ENCODE data around the gene INPP5D.

Gene INPP5D

DNA sequence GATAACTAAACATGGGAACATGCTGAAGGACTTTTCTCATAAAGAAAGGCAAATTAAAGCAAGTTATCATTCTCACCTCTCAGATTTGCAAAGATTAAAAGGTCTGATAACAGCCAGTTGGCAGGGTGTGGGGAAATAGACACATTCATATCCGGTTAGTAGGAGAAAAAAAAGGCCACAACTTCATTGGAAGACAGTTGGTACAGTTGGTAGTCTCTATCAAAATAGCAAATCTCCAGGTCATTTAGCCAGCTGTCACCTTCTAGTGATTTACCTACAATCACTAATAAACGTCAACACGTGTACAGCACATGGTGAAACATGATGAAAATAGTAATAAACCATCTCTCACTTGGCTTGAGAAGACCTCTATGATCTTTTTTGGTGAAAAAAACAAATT lies 16.6 kb downstream of the INPP5D start:
- no peak for DNase-seq

- peak; percentile 47 for DNase-seq
Observed at GRCh38 chr2:233079473-233079877, 19.3 kb downstream of the INPP5D start.

DNA sequence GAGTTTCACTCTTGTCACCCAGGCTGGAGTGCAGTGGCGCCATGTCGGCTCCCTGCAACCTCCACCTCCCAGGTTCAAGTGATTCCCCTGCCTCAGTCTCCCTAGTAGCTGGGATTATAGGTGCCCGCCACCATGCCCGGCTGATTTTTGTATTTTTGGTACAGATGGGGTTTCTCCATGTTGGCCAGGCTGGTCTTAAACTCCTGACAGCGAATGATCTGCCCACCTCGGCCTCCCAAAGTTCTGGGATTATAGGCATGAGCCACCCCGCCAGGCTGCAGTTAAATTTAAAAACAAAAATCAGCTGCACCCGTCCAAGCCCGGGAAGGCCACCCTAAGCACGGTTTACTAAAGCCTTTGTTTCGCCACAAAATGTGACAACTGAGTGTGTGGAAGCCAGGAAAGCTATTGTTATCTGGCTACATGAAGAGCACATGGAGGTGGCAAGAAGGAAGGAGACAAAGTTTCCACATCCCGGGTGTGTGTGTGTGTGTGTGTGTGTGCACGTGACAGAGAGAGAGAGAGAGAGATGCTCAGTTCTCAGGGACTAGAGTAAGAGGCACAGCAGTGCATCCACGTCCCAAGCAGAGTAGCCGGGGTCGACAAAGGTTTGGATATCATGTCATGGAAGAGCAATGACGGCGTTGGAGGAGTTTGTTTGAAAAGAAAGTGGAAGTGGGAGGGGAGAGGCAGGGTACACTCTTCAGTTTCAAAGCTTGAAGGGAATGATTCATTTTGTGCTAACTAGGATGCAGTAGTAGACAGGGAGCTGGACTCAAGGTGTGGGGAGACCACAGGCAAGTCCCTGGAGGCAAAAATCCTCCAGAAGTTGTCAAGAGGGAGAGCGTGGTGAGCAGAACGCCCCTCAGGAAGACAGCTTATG lies 20.1 kb downstream of the INPP5D start:
- no peak for DNase-seq

DNA sequence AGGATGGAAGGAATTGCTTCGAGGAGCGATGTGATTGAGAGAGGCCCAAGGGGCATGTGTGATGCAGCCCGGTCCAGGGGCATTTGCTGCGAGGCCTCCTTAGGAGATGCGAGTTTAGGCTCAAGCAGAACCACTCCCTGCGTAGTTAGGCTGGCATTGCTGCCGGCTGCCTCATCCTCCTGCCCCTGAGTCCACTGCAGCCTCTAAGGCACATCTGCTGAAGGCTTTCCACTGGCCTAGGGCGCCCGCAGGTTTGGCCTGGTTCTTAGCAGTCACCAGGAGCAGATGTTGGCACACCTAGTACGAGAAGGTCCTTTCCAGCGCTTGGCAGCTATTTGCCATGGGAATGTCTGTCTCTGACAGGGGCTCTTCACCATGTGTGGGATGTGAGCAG lies 20.7 kb downstream of the INPP5D start:
- DNase-seq: no peak

- DNase-seq: peak; percentile 45
Observed at GRCh38 chr2:233081232-233081730, 21.1 kb downstream of the INPP5D start.

DNA sequence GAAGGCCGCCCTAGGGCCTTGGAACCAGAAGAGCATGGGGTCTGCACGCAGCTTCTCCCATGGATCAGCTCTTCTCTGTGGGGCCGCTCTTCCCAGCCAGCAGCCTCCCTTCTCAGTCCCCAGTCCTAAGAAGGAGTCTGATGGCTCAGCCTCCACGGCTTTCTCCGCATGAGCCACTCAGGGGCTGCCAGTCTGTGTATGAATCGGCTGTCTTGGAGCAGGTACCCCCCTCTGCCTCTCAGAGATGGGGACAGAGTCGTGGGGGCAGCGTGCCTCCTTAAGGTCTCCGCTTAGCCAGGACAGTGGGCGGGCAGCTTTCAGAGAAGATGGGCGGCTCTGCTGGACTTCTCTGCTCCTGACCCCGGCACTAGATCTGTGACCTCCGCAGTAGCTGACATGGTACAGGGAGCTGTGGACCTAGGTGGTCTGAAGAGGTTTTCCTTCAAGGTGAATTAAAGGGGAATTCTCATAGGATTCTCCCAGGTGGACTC lies 21.6 kb downstream of the INPP5D start:
- no peak for DNase-seq

- no peak for DNase-seq
Observed at GRCh38 chr2:233082222-233082930, 22.2 kb downstream of the INPP5D start.

GRCh38 chr2:233082931-233083755 lies 23.0 kb downstream of the INPP5D start:
- no peak for DNase-seq

- DNase-seq: no peak
Observed at GRCh38 chr2:233083782-233084181, 23.6 kb downstream of the INPP5D start.

- DNase-seq: peak; percentile 75
Observed at GRCh38 chr2:233084488-233084887, 24.3 kb downstream of the INPP5D start.

DNA sequence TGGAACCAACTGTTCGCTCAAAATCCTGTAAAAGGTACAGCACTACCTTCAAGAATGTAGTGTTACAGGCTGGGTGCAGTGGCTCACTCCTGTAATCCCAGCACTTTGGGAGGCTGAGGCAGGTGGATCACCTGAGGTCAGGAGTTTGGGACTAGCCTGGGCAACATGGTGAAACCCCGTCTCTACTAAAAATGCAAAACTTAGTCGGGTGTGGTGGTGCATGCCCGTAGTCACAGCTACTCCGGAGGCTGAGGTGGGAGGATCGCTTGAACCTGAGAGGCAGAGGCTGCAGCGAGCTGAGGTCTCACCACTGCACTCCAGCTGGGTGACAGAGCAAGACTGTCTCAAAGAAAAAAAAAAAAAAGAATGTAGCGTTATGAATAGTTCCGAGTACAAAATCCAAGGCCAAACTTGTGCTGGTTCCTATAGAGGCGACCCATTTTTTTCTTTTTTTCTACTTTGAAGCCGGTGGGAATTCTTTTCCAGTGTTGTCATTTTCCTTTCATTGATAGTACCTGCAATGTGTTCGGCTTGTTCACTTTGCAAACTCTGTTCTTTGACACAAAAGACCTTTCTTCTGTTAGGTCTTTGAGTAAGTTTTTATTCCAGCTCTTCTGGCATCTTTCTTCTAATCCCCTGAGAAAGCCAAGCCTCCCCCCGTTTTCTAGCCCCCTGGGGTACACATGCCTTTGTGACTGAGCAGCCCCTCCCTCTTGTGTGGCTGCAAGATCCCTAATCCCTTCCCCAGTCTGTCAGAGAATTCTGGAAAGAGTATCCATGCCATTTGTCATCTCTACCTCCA lies 25.1 kb downstream of the INPP5D start:
- DNase-seq: no peak

DNA sequence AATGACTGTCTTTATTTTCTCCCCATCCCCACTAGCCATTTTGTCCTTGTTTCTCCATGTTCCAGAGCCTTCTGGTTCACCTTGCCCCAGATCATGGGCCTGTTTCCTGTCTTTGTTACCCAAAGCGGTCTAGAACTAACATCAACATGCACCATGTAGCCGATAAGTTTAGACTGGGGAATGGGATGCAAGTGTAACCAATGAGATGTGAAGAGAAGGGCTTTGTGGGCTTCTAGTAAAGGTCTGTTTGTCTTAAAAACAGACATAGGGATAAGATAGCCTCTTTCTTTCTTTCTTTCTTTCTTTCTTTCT lies 25.7 kb downstream of the INPP5D start:
- DNase-seq: no peak

DNA sequence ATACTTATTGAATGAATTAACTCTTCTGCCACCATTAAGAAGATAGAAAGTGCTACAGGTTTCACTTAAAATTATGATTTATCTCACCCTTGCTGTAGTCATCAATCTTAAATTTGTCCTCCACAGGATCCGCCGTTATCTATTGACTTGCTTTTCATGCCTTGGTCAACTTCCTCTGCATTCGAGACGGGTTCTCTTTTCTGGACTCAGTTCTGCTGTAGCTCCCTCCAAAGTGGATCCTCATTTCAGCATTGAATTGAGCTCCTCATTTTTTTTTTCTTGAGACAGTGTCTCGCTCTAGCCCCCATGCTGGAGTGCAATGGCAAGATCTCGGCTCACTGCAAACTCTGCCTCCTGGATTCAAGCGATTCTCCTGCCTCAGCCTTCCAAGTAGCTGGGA lies 27.6 kb downstream of the INPP5D start:
- no peak for DNase-seq

- no peak for DNase-seq
Observed at GRCh38 chr2:233088972-233089345, 28.8 kb downstream of the INPP5D start.

- no peak for DNase-seq
Observed at GRCh38 chr2:233089851-233090250, 29.7 kb downstream of the INPP5D start.

DNA sequence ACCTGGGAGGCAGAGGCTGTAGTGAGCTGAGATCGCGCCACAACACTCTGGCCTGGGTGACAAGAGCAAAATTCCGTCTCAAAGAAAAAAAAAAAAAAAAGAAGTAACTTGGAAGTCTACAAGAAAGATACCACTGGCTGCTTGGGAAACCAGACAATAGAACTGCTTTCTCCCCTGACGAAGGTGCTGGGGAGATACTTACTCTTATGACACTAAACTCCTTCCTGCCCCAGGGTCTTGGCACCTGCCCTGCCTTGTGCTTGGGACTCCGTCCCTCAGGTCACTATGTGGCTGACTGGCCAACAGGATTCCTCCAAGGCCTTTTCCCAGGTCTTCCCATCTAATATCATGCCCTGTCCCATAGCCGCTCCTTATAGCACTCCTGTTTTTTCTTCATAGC lies 30.7 kb downstream of the INPP5D start:
- DNase-seq: no peak

DNA sequence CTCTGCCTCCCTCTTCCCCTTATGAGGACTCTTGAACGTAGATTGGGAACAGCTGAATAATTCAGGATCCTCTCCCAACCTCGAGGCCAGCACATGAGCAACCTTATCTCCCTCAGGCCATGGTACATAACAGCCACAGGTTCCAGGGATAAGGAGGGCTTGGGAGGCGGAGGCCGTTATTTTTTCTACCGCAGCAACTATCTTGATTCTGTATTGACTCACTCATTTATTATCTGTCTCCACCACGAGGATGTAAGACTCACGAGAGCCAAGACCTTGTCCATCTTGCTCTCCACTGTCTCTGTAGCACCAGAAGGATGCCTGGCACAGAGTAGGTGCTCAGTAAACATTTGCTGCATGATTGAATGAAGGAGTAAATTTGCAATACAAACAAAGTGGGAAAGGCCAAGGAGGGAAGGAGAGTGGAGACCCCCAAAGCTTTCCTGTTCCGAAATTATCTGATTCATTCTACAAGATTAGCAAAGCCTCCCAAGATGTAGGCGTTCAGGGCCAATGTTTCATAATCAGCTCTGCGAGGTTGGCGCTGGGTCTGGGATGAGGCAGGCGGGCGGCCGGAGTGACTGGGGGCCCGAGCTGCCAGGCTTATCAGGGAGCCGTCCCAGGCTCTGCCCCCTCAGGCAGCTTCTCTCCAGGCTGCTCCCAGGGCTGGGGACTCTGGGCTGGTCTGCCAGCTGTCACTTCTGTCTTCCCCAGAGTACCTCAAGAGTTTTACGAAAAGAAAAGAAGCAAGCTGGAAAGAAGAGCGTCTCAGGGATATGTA lies 31.6 kb downstream of the INPP5D start:
- DNase-seq: no peak

DNA sequence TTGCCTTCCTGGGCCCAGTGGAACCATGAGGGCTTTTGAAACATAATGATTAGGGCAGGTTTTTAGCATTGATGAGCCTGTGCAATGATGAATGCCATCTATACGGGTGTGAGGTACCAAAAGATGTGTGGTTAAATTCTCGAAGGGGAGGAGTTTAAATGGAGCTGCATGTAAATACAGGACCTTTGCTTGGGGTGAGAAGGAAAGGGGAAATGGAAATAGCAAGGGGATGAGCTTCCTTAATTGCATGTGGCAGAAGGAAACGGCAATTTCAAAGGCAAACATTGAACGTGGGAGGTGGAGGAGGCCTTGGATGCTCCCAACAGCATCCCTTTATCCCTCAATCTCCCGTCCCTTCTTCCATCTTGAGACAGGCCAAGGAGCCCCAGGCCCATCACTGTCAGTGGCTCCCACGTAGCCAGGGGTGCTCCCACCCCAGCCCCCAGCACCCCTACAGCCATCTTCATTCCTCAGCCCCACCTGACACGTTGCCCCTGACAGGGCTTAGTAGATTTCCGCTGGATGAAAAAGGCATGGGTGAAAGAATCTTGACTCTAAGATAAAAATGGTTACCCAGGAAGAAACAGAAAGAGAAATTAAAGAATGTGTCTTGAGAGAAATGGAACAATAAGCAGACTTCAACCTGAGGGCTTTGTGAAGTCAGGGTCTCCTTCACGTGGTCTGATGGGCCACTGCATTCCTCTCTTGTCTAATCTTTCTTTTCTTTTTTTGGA lies 32.5 kb downstream of the INPP5D start:
- no peak for DNase-seq

DNA sequence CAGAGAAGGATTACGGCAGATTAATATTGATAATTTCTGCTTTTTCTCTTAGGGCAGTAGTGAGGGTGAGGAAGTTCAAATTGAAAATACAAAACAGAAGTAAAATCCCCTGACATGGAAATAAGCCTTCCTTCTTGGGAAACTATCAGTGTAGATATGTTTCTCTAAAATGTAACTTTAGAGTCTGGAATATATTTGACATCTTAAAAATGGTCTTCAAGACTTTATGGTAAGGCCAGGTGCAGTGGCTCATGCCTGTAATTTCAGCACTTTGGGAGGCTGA lies 33.0 kb downstream of the INPP5D start:
- DNase-seq: no peak

- no peak for DNase-seq
Observed at GRCh38 chr2:233093721-233094120, 33.6 kb downstream of the INPP5D start.

GRCh38 chr2:233094614-233095013 lies 34.5 kb downstream of the INPP5D start:
- DNase-seq: no peak

Data from CD4-positive, alpha-beta T cell treated with Interleukin-15 for 1 hour (primary cell).